Measurements from ENCODE around the gene IPO13.

DNA sequence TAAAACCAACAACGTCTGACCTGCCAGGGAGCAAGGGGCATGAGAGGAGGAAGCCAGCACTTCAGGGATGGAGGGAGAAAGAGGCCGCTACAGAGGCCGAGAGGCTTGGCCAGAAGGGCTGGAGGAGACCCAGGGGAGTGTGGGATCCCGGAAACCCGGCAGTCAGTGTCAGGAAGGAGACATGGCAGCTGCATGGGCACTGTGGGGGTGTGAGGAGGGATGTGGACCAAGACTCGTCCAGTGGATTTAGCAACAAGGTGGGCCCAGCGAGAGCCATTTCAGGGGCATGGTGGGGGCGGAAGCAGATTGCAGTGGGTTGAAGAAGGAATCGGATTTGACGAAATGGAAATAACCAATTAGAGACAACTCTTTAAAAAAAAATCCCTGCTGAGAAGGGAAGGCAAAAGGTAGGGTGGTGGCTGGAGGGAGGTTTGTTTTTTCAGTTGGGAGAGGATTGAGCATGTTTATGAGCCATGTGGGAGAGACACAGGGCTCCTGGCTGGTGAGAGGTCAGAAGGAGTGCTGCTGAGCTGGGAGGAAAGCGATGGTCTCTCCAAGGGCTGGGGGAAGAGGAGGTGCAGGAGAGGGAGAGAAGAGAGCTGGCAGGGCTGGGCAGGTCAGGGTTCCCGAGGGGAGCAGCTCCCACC, 36.6 kb downstream of the IPO13 start:
- TF ChIP-seq, protein P1, sequence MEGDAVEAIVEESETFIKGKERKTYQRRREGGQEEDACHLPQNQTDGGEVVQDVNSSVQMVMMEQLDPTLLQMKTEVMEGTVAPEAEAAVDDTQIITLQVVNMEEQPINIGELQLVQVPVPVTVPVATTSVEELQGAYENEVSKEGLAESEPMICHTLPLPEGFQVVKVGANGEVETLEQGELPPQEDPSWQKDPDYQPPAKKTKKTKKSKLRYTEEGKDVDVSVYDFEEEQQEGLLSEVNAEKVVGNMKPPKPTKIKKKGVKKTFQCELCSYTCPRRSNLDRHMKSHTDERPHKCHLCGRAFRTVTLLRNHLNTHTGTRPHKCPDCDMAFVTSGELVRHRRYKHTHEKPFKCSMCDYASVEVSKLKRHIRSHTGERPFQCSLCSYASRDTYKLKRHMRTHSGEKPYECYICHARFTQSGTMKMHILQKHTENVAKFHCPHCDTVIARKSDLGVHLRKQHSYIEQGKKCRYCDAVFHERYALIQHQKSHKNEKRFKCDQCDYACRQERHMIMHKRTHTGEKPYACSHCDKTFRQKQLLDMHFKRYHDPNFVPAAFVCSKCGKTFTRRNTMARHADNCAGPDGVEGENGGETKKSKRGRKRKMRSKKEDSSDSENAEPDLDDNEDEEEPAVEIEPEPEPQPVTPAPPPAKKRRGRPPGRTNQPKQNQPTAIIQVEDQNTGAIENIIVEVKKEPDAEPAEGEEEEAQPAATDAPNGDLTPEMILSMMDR (IDR thresholded peaks at IDR 0.05), result no peak
- no peak for TF ChIP-seq POLR2A (IDR thresholded peaks at IDR 0.05)
